SHP77 treated with DMSO at 0.1 percent for 48 hours (cell line): ENCODE measurements around the gene OR2T10.
"Not testable (repeated sequence)": the region's sequence is repeated elsewhere in the genome, so short reads cannot be mapped to it uniquely, and the experiment has no call there.

Source experiments
- DNase-seq: peaks from one replicate; lab custom pipeline; 2025; lab: John Stamatoyannopoulos, UW

OR2T10 gene, protein sequence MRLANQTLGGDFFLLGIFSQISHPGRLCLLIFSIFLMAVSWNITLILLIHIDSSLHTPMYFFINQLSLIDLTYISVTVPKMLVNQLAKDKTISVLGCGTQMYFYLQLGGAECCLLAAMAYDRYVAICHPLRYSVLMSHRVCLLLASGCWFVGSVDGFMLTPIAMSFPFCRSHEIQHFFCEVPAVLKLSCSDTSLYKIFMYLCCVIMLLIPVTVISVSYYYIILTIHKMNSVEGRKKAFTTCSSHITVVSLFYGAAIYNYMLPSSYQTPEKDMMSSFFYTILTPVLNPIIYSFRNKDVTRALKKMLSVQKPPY

DNA sequence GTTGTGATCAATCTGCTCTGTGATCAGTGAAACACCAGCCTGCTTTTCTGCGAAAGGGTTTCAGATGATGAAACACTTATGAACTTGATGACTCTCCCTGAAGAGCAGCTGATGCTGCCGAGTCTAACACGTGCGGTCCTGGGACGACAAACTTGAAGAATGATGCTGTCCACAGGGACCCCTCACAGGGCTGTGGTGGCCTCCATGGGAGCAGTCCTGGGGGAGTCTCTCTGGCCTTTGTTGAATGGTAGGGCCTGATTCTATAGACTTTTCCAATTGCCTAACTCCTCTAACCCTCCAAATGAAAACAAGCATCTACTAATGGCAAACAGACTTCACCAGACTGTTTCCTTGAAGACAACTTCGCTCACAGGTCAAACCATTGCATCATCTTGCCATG, at the start of gene OR2T10:
OR2T10 (minus strand) TSS at position 112 of the 400 bp plus-strand sequence. CDS start 3,932 bp downstream, outside the sequence.
- DNase-seq = no peak

DNA sequence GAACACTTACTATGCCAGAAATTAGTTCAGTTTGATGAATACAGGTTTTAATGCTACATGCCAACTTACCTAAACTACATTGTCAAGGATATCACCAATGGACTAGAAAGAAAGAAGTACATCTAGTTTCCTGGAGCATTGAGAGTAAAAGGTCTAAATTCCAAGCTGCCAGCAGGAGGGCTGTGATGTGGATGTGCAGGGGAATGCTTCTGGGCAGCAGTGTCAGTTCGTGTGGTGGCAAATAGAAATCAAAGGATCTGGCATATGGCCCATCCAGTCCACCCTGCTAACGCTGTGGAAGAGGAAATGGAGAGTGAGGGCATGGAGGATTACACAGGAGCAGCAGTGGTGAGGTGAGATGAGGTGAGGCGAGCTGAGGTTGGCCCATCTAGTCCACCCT, 47.7 kb upstream of the OR2T10 start, which contains the start of gene OR2T35:
OR2T35 (minus strand) TSS at position 101 of the 400 bp plus-strand sequence. CDS start 6,020 bp downstream, outside the sequence.
- DNase-seq = not testable (repeated sequence)

DNA sequence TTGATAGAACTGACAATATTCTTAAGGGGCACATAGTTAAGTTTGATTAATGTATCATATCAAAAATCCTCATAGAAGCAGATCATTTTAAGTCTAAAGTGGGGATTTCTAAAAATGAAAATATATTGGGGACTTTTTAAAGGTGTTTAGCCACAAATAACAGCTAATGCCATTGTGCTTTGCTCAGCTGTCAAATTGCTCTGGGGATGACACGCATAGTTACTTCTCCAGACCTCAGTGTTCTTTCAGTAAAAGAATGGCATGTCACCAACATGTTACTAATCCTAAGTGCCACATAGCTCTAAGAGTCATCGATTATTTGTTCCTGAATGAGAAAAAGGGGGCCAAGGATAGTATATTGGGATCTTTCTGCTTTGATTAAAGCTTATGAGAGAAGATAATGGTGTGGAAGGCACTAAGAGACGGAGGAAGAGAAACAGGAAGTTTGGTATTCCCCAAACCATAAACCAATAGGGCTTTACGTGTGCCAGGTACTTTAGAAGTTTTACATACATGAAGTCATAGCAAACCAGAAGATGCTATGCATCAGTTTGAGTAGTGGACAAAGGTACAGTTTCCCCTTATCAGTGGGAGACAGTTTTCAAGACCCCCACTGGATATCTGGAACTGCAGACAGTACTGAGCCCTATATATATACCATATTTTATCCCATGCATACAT, 45.6 kb upstream of the OR2T10 start:
- not testable (repeated sequence) for DNase-seq

DNA sequence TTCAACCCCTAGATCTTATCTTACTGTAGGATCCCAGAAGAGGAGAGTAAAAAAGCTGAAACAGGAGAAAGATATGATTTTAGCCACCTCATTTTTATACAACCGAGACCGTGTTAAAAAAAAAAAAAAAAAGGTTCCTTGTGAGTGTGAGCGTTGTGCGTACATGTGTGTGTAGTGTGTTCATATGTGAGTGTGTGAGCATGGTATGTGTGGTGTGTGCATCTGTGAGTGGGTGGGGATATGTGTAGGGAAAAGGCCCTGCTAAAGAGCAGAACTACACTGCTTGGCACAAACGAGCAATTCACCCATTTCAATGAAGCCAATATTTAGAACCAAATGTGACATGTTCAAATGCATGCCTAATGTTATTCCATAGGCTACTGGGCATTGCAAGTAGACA, 44.1 kb upstream of the OR2T10 start:
- not testable (repeated sequence) for DNase-seq

DNA sequence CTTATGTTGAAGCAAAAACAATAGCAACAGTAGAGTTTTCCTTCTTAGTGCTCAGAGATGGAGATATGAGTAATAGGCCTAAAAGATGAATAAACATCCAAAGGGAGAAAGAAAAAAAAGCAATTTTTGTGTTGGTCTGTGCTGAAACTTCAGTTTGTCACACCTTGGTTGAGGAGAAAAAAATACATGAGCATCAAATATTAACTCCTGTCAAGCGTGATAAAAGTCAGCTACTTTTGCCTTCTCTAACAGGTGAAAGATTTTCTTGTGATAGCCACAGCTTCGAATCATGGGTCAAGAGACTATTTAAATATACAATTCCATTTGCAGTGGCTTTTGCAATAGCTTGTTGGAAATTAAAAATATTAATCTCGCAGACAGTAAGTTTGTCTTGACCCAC, 43.4 kb upstream of the OR2T10 start:
- DNase-seq = not testable (repeated sequence)

DNA sequence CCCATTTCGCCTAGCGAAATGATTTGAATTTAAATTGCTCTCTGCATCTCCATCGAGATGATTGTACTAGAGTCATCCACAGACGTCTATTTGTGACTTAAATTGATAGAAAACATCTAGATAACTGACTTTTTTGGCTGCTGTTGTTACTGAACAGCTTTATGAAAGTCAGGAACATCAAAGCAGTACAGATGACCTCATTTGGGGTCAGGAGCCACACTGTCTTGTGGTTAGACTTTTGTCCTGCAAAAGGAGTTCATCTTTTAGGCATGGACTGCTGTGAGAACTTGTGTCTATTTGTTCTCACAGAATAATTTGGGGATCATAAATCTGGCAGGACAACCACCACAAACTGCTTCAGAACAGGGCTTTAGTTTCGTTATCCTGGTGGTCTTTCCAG, 42.2 kb upstream of the OR2T10 start:
- DNase-seq = not testable (repeated sequence)

DNA sequence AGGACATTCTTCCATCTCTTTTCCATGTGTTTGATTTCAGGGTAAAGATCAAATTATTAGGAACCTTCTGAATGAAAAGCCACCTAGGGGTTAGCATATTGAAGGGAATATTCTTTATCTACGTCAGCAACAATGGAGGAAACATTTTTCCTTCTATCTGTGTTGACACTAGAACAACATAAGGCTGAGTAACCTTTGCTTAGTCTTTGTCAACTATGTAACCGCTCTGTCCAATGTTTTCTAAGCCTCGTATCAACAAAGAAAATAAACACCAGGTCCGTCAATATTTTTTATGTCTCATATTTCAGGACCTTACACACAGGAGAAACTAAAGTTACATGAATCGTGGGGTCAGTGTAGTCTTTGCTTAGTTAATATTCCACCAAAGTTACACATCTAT, 39.1 kb upstream of the OR2T10 start:
- not testable (repeated sequence) for DNase-seq

DNA sequence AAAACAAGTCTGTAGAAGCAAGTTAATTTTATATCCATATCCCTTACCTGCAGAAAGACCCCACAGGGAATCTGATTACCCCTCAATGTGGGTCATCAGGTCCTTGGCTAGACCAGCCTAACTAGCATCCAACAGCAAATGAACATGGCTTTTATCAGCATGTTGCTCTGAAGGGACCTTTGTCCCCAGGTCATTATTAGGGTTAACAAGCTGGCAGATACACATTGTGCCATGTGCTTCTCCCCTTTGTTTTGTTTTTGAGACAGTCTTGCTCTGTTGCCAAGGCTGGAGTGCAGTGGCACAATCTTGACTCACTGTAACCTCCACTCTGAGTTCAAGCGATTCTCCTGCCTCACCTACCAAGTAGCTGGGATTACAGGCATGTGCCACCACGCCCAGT, 37.5 kb upstream of the OR2T10 start, which contains the start of gene OR2T11:
OR2T11 (minus strand) TSS at position 101 of the 400 bp plus-strand sequence. CDS start 7,963 bp downstream, outside the sequence.
- not testable (repeated sequence) for DNase-seq

DNA sequence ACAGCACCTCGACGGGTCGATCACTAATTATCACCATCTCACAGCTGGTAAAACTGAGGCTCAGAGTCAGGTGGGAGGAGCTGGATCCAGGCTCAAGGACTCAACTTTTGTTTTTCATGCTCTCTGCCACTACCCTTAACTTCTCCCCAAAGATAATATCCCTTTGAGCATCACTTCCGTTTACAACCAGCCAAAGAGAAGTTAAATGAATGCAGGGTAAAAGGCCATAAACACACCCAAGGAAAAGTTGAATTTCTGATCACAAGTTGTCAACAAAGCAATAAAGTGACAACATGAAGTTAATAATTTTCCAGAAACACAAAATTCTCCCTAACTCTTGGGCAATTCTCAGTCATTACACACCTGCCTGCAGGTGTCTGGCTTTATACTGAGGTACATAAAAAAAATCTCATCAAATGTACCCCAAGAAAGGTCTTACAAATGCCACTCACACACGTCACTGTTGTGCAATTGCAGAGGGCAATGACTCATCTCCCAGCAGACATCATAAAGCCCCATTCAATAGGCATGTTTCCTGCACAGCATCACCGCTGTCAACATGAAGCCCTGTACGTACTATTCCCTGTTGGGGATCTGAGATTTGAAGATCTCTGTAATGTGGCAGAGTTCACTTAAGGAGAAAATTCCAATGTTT, 34.0 kb upstream of the OR2T10 start:
- DNase-seq = no peak

DNA sequence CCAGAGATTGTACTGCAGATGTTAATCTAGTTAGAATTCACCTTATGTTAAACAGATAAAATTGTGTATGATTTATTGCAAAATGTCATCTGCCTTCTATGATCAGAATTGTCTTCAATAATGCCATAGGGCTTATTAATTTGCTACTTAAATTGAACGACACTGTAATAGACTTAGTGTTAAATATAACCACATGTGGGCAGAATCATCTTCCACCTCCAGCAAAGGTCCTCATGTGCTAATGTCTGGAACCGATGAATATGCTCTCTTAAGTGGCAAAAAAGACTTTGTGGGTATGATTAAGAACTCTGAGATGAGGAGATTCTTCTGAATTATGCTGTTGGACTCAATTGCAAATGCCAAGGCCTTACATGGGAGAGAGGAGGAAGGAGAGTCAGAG, 33.1 kb upstream of the OR2T10 start:
- DNase-seq = no peak

DNA sequence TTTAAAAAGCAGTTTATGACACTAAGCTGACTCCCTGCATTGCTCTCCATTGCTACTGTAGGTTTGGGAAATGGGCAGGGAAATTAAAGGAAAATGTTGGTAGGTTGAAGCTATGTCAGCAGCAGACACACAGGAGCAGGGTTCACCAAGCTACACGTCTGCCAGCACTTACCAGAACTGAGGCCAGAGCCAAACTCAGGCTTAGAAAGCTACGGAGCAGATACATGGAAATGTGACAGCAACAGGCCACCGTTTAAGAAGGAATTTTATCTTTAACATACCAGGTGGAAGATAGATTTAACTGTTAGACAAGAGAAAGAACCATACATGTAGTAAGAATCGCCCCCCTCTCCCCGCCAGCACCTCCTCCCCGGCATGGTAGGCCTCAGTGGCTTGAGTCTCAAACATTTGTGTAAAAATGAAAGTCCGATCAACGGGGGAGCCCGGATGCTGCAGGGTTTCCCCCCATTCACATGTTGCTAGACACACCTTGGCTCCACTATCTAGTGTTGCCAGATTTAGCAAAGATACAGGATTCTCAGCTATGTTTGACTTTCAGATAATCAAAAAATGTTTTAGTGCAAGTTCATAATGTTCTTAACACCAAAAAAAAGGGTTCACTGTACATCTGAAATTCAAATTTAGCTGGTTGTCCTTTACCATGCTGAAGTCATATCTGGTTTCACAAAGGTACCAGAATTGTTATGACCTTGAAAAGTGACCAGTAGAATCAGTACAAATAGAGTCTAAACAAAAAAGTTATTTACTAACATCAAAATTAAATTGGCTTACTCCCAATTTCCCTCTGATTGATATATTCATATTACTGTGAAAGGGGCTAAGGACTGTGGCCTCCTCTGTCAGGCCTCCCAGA, 30.7 kb upstream of the OR2T10 start:
- no peak for DNase-seq

DNA sequence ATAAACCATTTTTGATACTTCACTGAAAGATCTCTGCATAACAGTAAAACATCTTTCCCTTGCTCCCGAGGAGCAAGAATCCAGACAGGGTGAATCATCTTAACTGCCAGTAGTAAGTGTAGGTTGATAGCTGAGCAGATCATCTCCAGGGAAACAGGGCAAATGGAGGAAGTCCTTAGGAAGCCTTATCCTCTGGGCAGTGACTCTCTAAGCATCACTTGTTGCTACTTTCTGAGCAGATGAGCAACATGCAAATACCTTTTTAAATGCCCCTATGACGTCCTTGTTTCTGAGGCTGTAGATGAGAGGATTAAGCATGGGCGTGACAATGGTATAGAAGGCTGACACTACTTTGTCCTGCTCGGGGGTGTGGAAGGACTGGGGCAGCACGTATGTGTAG, 28.5 kb upstream of the OR2T10 start:
- DNase-seq = no peak

DNA sequence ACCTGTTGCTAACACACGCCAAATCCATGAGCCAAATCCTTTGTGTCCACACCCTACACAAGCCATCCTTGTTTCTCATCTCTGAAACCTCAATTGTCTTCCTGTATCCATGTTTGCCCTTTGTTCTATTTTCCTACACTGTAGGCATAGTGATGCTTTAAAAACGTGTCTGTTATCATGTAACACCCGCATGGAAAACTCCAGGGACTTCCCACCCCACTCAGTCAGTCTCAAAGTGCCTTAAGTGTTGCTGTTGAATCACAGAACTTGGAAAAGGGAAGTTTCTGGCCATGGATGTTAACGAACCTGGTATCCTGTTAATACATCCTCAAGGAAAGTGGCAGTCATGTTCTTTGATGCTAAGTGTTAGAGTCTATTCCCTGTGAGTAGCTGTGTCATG, 27.7 kb upstream of the OR2T10 start:
- no peak for DNase-seq

DNA sequence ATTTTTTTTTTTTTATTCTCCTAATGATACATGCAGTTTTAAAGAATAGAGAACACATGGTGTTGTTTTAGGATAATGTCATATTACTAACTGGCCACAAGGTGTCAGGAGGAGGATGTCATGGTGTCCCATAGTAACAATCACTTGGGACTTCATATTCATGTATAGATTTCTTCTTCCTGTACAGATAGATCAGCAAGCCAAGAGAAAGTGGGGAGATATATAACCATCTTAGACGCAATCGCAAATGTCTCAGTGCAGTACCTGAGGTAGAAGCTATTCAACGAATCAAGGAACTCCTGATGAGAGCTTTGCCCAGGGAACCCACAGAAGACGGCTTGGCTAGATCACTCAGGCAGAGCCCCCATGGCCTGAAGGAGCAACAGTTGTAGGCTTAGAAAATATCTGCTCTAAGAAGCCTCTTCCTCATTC, 25.1 kb upstream of the OR2T10 start:
- DNase-seq = no peak

DNA sequence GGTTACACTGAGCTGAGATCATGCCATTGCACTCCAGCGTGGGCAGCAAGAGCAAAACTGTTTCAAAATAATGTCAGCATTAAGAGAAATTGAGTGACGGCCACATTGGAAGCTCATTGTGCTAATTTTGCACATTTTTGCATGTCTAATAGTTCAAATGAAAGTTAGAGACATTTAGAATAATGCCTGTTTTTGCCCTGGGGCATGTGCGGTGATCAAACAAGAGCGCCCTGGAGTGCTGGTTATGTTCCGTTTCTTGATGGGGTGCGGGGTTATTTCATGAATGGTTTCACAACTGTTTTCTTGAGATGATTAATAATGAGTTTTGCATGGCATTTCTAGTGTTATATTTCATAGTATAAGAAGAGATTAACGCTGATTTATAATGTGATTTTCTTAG, 24.3 kb upstream of the OR2T10 start:
- DNase-seq = no peak

DNA sequence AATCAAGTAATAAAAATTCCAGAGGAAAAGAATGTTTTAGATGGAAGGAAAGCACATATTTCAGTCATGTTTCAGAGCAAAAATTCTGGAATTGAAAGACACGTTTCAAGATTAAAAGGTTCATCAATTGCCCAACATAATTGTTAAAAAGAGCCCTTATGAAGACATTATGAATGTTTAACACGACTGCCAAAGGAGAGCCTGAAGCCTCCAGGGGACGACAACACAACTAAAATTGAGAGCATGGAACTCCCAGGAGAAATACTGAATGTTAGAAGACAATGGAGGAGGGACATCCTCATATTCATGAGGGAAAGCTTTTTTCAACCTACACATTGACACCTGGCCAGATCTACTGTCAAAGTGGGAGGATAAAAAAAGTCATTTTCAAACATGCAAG, 21.4 kb upstream of the OR2T10 start:
- no peak for DNase-seq

DNA sequence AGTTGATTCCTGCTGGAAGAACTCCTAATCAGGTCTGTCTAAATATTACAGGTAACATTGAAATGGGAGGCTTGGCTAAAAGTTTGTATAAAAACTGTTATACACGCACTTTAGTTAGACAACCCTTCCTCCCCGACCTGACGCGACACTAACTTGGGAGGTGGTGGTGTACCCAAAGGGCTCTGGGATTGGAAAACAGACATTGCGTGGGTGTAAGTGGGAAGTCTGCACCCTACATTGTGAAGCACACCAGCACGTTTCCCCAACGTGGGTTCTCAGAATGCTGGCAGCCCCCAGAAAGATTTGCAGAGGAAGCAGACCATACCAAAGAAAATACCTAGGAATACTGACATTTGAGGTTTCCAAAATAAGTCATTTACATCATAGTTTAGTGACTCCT, 20.6 kb upstream of the OR2T10 start:
- DNase-seq = no peak

DNA sequence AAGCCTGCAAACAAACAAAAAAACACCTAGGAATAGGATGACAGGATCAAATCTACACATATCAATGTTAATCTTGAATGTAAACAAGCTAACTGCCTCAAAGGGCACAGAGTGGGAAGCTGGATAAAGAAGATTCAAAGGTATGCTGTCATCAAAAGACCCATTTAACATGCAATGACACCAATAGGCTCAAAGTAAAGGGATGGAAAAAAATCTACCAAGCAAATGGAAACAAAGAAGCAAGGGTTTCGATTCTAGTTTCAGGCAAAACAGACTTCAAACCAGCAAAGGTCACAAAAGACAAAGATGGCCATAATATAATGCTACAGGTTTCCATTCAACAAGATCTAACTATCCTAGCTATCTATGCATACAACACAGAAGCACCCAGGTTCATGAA, 16.2 kb upstream of the OR2T10 start:
- no peak for DNase-seq

DNA sequence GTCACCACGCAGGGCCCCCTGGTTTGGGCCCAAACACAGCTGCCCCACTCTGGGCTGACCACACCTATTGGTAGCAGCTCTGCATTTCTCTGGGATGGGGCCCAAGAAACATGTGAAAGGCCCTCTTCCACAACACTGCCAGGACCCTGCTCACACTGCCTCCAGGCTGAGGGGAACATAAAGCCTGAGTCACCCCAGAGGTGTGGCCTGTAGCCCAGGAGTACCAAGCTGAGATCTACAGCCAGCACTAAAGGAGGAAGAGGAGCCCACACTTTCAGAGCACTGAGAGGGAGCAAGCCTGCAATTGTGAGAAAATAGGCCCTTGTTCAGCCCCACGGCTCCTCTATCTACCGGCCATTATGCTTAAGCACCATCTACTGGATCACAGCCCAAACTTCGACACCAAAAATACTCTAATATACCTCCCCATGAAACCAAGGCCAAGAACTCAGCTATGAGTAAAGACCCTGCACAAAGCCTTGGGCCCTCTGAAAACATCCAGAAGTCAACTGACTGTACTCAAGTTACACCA, 14.4 kb upstream of the OR2T10 start:
- DNase-seq = no peak

DNA sequence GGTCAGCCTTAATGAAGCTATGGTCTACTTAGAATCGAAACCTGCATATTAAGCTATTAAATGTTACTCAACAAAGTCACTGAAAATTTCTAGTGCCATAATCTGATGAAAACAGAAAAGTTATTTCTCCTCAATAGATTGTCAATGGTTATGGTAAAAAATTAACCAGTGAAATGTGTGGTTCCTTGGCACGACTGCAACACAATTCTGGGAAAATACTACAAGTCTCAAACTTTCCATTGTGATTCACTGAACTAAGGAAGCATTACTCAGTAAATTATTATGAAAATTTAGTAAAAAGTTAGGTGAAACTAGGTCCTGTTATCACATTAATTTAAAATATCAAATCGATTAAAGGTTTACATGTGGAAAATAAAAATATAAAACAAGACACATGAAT, 12.8 kb upstream of the OR2T10 start:
- no peak for DNase-seq

DNA sequence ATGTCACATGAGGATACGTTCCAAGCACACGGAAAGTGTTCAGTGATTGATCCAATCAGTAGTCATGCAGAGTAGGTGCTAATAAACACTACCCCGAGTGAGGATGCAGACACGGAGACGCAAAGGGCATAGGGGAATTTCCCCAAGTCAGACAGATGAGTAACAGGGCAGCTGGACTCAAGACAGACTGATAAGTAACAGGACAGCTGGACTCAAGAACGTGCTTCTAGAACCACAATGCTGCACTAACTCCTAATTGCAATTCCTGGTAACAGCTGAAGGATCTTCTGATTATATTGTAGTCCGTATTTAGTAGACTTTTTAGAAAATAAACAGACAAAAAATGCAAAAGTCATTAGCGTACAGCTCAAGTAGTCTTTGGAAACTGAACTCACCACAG, 1.9 kb upstream of the OR2T10 start:
- no peak for DNase-seq

DNA sequence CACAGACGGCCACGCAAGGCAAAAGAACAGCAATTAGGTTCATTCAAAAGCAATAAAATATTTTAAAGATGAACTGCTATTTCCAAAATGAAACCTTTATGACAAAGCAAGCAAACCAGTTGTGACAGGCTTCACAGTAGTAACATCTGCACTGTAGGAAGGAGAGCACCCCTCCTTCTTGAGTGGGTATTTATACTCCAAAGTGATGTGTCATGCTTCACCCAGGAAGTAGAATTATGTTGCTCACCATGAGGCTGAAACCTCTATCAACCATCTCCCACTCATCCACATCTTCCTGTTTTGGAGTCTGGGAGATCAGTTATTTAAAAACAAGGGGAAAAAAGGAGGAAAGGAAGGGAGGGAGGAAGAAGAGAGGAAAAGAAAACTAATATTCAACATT, 885 bp downstream of the OR2T10 start:
- no peak for DNase-seq
